ENCODE results near the gene ENDOU. TPM values are rescaled to one million over a fixed set of nuclear protein-coding genes. Genes with fewer than 3 reads are reported as not detected.

Gene ENDOU
- total and polyA plus RNA-seq, 2 donors (not counting 3 experiments of a cell fraction or from before 2014, with no cell fraction given), result not detected

GRCh38 chr12:47725893-47726292 lies 603 bp upstream of the ENDOU start:
- no peak overlapping the region for H3K27ac ChIP-seq (ENCODE audit: insufficient read depth, low read depth, low read length)

More at GRCh38 chr12:47725893-47726292, 603 bp upstream of the ENDOU start:
- no peak overlapping the region for H3K4me3 ChIP-seq (replicated peaks in 1 of 3; ENCODE audit: insufficient read depth in 1 of 3, low read depth in 1 of 3, low read length in 3 of 3)
- no peak overlapping the region for H3K4me2 ChIP-seq (ENCODE audit: insufficient read depth, low read length)
- FAIRE-seq (no peak), DNase-seq (ENCODE audit: low read depth, low spot score) (no peak)
- no peak overlapping the region for H3K9ac ChIP-seq (replicated peaks; ENCODE audit: extremely low read depth, insufficient read depth, low read length)
- H3K36me3 ChIP-seq (ENCODE audit: control insufficient read depth in 2 of 2, extremely low read depth in 1 of 2, insufficient read depth in 2 of 2, low read length in 2 of 2), result no peaks in the 10 kb centered on the region
- H2AFZ ChIP-seq (ENCODE audit: low read depth, low read length), result no peak overlapping the region
- no peaks in the 10 kb centered on the region for H3K9me1 ChIP-seq (replicated peaks; ENCODE audit: control insufficient read depth, extremely low read depth, insufficient read depth, low read length)
- H4K20me1 ChIP-seq (replicated peaks; ENCODE audit: control insufficient read depth, extremely low read depth, insufficient read depth, low read length), result no peaks in the 10 kb centered on the region
- ChIA-PET POLR2A (no interaction called here), CTCF (interaction anchor here (0.8 to 3.4 kb wide), 4 partner anchors 15 to 113 kb away, joined by 4 to 15 read pairs (median 5); no protein-coding TSS in a partner anchor)
- TF ChIP-seq POLR2AphosphoS5 (IDR thresholded peaks at IDR 0.05; ENCODE audit: insufficient read depth, low read depth, low read length) (no peak), JUN (IDR thresholded peaks at IDR 0.05; ENCODE audit: borderline replicate concordance, insufficient read depth, insufficient read length, low read depth) (no peak), POLR2A (IDR thresholded peaks at IDR 0.05; ENCODE audit: low read depth, low read length) (no peak), FOS (IDR thresholded peaks at IDR 0.05; ENCODE audit: borderline replicate concordance, insufficient read depth, low read length) (no peak), MYC (IDR thresholded peaks at IDR 0.05; ENCODE audit: low read depth, low read length) (no peak), MAX (IDR thresholded peaks at IDR 0.05; ENCODE audit: insufficient read depth, insufficient read length) (no peak), EZH2 (IDR thresholded peaks at IDR 0.05; ENCODE audit: borderline replicate concordance, low read depth, low read length, severe bottlenecking) (no peak), GATA2 (IDR thresholded peaks at IDR 0.05; ENCODE audit: insufficient read depth, insufficient read length, low read depth, low read length) (no peak), CTCF (IDR thresholded peaks at IDR 0.05; ENCODE audit: extremely low read depth in 1 of 2, insufficient read depth in 1 of 2, low read depth in 1 of 2, low read length in 2 of 2) (no peak)
- no peaks in the 10 kb centered on the region for H3K27me3 ChIP-seq (ENCODE audit: control insufficient read depth in 2 of 2, insufficient read depth in 2 of 2, low read length in 2 of 2)
- dilution Hi-C loops (cut with MboI; ENCODE audit: extremely low pct_ligation_motif_present, low sequenced_read_pairs) (no loop called here), intact Hi-C loops (cut with micrococcal nuclease) (no loop called here)
- H3K4me1 ChIP-seq (ENCODE audit: control insufficient read depth, extremely low read depth, insufficient read depth, low read length), result no peaks in the 10 kb centered on the region
- no peaks in the 10 kb centered on the region for H3K9me3 ChIP-seq (replicated peaks; ENCODE audit: control insufficient read depth, insufficient read depth, low read length)
- BruUV-seq (replicated peaks), result no TSS peak
- H3K79me2 ChIP-seq (ENCODE audit: control insufficient read depth, insufficient read depth, low read length), result no peaks in the 10 kb centered on the region

All from endothelial cell of umbilical vein (primary cell).